GM18868 (cell line): Measurements from ENCODE around the gene TMEM131L.
"Not testable (repeated sequence)": the region's sequence is repeated elsewhere in the genome, so short reads cannot be mapped to it uniquely, and the experiment has no call there.

Experiments used
- ATAC-seq: cut with Tn5 transposase; IDR thresholded peaks from one replicate; pipeline ENCODE4 v1.9.1; 2021; ENCODE audit warnings: mild to moderate bottlenecking, moderate library complexity; ENCODE audit not compliant: unreplicated experiment

TMEM131L gene

GRCh38 chr4:153447175-153447905, 18.8 kb upstream of the TMEM131L start:
- ATAC-seq = no peak

- no peak for ATAC-seq
These were observed 18.0 kb upstream of the TMEM131L start for GRCh38 chr4:153448003-153448731.

DNA sequence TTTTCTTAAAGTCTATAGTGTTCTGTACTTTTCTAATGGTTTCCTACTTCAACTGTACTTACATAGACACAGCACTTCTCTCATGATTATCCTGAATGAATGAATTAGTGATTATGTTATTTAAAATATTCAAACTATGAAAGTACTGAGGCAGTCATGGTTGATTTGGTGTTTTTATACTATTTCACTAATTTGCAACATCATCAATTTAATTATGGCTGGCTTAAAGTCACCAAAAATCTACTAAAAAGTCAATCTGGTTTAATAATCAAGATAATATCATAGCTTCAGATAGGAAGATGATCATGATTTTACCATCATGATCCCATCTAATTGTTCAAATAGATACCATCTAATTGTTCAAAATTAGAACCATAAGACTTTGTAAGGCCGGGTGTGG, 16.8 kb upstream of the TMEM131L start:
- no peak for ATAC-seq

DNA sequence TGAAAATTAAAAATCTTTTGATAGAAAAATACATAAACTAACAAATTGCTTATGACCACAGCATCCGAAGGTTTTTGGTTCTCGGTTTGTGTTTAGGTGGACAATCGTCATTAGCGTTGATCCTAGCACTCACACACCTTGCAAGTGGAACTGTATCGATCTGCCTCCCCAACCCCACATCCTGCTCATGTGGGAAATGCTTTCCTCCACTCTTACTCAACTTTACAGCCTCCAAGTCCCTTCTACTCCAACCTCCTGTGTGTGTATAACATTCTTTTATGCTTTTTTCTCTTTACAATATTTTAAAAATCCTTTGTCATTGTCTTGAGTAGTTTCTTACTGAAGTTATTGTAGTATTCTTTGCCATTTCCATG, 15.6 kb upstream of the TMEM131L start:
- ATAC-seq = peak; percentile 31

- not testable (repeated sequence) for ATAC-seq
These were observed 15.0 kb upstream of the TMEM131L start for GRCh38 chr4:153451145-153451544.

- ATAC-seq = no peak
These were observed 14.1 kb upstream of the TMEM131L start for GRCh38 chr4:153451911-153452657.

DNA sequence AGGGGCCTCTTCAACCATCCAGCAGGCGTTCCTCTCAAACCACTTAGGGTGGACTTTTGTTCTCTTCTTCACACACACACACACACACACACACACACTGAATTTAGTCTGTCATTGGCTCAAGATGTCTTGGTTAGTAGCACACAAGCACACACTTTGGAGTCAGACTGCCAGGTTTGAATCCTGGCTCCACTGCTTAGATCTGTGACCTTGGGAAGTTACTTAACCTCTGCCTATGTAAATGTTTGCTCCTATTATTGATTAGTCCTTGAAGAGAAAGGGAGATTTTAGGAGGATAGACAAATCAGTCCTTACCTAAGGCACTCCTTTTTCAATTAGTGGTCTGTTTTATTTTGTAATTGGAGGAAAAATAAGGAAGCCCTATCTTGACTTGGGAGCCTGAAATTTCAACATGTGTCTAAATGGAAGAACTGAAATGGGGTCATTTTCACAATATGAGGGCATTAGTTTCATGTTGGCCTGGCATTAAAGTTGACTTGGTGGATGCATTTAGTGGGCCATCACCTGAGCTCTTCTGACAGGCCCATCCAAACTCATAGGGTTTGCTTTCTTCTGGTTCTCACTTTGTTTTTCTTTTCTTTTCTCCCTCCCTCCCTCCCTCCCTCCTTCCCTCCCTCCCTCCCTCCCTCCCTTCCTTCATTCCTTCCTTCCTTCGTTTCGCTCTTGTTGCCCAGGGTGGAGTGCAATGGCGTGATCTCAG, 13.3 kb upstream of the TMEM131L start:
- ATAC-seq = no peak

GRCh38 chr4:153453402-153453801, 12.8 kb upstream of the TMEM131L start:
- ATAC-seq = no peak

- ATAC-seq = no peak
These were observed 7.2 kb upstream of the TMEM131L start for GRCh38 chr4:153458969-153459368.

- ATAC-seq = not testable (repeated sequence)
These were observed 4.6 kb upstream of the TMEM131L start for GRCh38 chr4:153461549-153461948.

- ATAC-seq = no peak
These were observed 2.1 kb upstream of the TMEM131L start for GRCh38 chr4:153464068-153464467.

- no peak for ATAC-seq
These were observed 1.0 kb upstream of the TMEM131L start for GRCh38 chr4:153465140-153465539.

DNA sequence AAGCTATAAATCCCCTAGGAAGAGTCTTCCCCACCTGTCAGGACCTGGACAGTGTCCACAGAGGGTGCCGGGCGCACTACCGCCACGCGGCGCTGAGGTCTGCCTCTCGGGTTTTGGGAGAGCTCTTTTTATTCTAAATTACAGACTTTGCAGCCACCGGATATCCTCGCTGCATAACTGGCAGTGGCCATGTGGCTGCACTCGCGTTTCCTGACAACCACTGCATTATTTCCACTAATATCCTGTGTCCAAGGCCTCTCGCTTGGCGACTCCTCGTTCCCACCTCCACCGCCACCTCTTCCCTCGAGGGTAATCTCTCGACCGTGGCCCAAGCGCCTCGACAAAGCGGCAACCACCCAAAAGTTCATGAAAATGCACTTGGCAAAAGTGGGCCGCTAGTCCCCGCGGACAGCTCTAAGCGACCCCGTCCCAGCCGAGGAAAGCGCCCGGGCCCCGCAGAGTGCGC, 512 bp upstream of the TMEM131L start:
- ATAC-seq = peak; percentile 7

DNA sequence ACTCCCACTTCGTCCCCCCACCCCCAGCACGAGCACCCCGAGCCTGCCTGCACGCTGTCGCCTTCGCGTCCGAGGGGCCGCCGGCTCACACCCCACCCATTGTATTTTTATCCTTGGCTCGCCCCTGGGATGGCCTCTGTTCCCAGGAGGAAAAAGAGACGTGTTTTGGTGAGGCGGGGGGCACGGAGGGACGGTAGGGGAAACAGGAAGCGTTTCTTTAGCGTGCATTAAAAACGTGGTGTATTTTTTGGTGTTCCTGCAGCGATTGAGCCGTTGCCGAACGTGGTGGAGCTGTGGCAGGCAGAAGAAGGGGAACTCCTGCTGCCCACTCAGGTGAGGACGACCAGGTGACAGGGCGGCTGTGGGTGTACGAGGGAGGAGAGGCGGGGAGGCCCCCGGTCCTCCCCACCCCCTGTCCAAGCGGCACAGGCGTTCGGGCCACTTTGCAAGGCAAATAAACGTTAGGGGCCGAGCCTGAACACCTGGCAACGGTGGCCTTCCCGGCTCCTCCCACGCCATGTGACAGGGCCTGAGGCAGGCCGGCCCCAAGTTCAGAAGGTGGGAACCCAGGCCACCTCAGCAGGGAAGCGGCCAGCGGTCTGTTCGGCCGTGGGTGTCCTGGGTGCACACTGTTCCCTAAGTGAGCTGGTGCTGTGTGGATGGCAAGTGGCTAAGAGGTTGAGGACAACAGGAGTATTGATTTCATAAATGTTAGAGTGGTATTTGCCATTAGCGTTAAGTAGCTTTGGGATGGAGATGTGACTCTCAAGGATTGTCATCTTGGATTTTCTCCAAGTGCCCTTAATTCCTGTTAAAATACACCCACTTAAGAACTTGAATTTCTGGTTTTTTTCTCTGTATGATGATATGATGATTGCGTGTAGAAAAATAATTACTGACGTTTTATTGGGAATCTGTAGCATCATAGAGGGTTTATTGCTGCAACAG, 1.1 kb downstream of the TMEM131L start:
- ATAC-seq = peak; percentile 63

- ATAC-seq = no peak
These were observed 1.7 kb downstream of the TMEM131L start for GRCh38 chr4:153467897-153468262.

GRCh38 chr4:153468587-153468986, 2.4 kb downstream of the TMEM131L start:
- peak; percentile 17 for ATAC-seq

- no peak for ATAC-seq
These were observed 2.9 kb downstream of the TMEM131L start for GRCh38 chr4:153469031-153469430.

DNA sequence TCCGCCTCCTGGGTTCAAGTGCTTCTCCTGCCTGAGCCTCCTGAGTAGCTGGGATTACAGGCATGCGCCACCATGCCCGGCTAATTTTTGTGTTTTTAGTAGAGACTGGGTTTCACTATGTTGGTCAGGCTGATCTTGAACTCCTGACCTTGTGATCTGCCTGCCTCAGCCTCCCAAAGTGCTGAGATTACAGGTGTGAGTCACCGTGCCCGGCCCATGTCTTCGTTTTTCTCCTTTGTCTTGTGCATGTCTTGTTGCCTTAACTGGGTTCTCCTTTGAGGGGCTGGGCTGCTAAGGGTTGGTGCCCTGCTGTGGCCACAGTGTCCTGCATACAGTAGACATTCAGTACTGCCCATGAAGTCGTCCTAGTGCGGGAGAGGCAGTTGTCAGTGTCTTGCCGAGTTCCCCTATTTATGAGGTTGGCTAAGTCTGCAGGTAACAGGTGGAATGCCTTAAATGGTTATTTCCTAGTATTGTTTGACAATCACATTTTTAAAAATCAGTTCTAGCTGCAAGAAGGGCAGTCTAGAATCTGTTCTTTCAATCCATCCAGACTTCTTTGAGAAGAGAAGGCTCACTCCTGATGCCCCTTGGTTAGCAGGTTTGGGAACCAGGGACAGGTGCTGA, 5.0 kb downstream of the TMEM131L start:
- not testable (repeated sequence) for ATAC-seq

DNA sequence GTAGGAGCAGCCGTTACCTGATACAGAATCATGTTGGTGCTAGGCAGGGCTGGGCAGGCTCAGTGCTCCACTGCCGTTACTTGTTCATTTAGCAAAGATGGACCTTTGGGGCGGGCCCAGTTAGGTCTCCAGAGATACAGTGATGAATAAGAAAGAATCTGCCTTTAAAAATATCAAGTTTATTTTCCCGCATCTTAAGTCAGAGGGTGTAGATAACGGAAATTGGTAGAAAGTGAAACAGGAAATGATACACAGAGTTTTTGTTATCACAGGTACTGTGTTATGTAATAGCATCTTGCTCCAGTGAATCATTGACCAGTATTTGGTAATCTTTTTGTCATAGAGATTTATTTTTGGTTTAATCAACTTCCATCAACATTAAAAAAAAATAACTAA, 5.5 kb downstream of the TMEM131L start:
- ATAC-seq = peak; percentile 22
